Measurements from ENCODE around the gene DOCK7. TPM values are rescaled to one million over a fixed set of nuclear protein-coding genes. Genes with fewer than 3 reads are reported as not detected.

The DOCK7 gene
- total and polyA plus RNA-seq, 9 donors: 12.7 to 43.1 (median 38.2) TPM

DNA sequence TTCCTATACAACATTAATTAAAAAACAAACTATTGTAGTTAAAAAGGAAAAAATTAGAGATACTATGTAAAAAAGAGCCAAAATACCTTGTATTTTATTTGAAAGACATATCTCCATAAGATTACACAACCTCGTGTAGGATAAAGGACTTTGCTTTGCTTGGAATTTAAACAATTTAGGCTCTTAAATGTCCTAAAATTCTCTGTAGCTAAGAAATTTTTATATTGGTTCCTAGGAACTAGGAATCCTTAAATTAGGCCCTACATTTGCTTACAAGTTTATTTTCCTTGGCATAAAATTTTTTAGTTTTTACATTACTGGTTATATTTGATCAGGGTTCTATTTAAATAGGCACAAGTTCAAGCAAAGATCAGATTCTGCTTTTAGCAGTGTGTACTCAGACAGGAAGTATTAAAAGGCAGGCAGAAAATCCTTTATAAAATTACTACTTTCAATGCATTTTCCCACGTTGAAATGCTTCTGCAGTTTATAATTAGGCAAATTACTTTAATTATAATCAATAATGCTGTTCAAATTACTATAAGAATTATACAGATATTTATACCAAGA lies 94.3 kb downstream of the DOCK7 start:
- H3K4me3 ChIP-seq: no peak overlapping the region
- intact Hi-C loops (cut with DNase I): no loop called here
- 23 to 36% (median 29%) methylated on average over 2 of the region's 2 CpGs for WGBS, 3 donors
- TF ChIP-seq EP300 (IDR thresholded peaks at IDR 0.05) (no peak), POLR2A (IDR thresholded peaks at IDR 0.05) (no peak)
- TF ChIP-seq, protein P1, sequence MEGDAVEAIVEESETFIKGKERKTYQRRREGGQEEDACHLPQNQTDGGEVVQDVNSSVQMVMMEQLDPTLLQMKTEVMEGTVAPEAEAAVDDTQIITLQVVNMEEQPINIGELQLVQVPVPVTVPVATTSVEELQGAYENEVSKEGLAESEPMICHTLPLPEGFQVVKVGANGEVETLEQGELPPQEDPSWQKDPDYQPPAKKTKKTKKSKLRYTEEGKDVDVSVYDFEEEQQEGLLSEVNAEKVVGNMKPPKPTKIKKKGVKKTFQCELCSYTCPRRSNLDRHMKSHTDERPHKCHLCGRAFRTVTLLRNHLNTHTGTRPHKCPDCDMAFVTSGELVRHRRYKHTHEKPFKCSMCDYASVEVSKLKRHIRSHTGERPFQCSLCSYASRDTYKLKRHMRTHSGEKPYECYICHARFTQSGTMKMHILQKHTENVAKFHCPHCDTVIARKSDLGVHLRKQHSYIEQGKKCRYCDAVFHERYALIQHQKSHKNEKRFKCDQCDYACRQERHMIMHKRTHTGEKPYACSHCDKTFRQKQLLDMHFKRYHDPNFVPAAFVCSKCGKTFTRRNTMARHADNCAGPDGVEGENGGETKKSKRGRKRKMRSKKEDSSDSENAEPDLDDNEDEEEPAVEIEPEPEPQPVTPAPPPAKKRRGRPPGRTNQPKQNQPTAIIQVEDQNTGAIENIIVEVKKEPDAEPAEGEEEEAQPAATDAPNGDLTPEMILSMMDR (IDR thresholded peaks at IDR 0.05): no peak
- no peak for DNase-seq
- no peak overlapping the region for H3K27ac ChIP-seq
- no peaks in the 10 kb centered on the region for H3K27me3 ChIP-seq
- no peaks in the 10 kb centered on the region for H3K9me3 ChIP-seq
- no peaks in the 10 kb centered on the region for H3K4me1 ChIP-seq (ENCODE audit: insufficient read depth)
- no peaks in the 10 kb centered on the region for H3K36me3 ChIP-seq

- DNase-seq: no peak
- Histone ChIP-seq H3K4me3 (no peak overlapping the region), H3K4me1 (ENCODE audit: insufficient read depth) (no peaks in the 10 kb centered on the region), H3K27me3 (no peaks in the 10 kb centered on the region), H3K9me3 (no peaks in the 10 kb centered on the region), H3K27ac (no peak overlapping the region), H3K36me3 (no peaks in the 10 kb centered on the region)
- TF ChIP-seq POLR2A (IDR thresholded peaks at IDR 0.05): no peak
- TF ChIP-seq, protein P1 (IDR thresholded peaks at IDR 0.05): no peak
- no peak for TF ChIP-seq EP300 (IDR thresholded peaks at IDR 0.05)
- intact Hi-C loops (cut with DNase I): no loop called here
- whole genome bisulfite sequencing, 3 donors: 35 to 100% (median 53%) methylated on average over 1 of the region's 1 CpG
Observed at GRCh38 chr1:62590970-62591368, 97.2 kb downstream of the DOCK7 start.

- H3K4me1 ChIP-seq (ENCODE audit: insufficient read depth): no peaks in the 10 kb centered on the region
- intact Hi-C loops (cut with DNase I): no loop called here
- TF ChIP-seq EP300 (IDR thresholded peaks at IDR 0.05) (no peak), POLR2A (IDR thresholded peaks at IDR 0.05) (no peak)
- TF ChIP-seq, protein P1 (IDR thresholded peaks at IDR 0.05): no peak
- no peaks in the 10 kb centered on the region for H3K27me3 ChIP-seq
- 81 to 86% (median 86%) methylated on average over 4 of the region's 4 CpGs for WGBS, 3 donors
- no peaks in the 10 kb centered on the region for H3K36me3 ChIP-seq
- no peaks in the 10 kb centered on the region for H3K9me3 ChIP-seq
- H3K27ac ChIP-seq: no peak overlapping the region
- DNase-seq: no peak
- no peak overlapping the region for H3K4me3 ChIP-seq
Observed at GRCh38 chr1:62590255-62590969, 97.8 kb downstream of the DOCK7 start.

DNA sequence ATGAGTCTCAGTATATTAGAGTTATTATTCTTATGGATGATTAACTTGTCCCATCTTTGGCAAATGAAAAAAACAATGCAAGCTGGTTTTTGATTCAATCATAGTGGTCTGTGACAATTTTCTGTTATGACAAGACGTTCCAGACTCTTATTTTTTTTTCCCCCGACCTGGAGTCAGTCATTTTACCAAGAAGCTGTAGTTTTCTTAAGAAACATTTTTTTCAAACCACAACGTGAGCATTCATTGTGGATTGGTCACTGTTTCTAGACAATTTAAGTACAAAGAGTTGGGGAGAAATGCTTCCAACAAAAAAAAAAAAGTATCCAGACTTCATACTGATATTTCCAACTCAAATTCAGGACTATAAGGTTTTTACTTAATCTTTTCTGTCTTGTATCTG lies 98.9 kb downstream of the DOCK7 start:
- Histone ChIP-seq H3K9me3 (no peaks in the 10 kb centered on the region), H3K27ac (no peak overlapping the region), H3K4me1 (ENCODE audit: insufficient read depth) (no peaks in the 10 kb centered on the region), H3K36me3 (no peaks in the 10 kb centered on the region), H3K27me3 (no peaks in the 10 kb centered on the region), H3K4me3 (no peak overlapping the region)
- intact Hi-C loops (cut with DNase I): no loop called here
- no peak for DNase-seq
- WGBS, 3 donors: 74 to 86% (median 81%) methylated on average over 3 of the region's 3 CpGs
- TF ChIP-seq POLR2A (IDR thresholded peaks at IDR 0.05) (no peak), EP300 (IDR thresholded peaks at IDR 0.05) (no peak)
- TF ChIP-seq, protein P1 (IDR thresholded peaks at IDR 0.05): no peak

All from ovary (tissue), 9 donors.